Uterus (tissue), 4 donors: Measurements from ENCODE around the gene CXCR4. TPM values are rescaled to one million over a fixed set of nuclear protein-coding genes. Genes with fewer than 3 reads are reported as not detected.

Experiments
- DNase-seq, 2 donors: peaks; one replicate each; pipeline ENCODE4 v3.0.0-alpha.2; 2019 to 2020
- H3K27ac ChIP-seq, 2 donors: fragments of 200-600 bp; sonication (generic); 1 replicate in 1 of 2; 2 replicates in 1 of 2; pipeline ENCODE4 v1.5.1; 2016 to 2018
- H3K27me3 ChIP-seq, 2 donors: fragments of 200-600 bp; sonication (generic); one replicate each; pipeline ENCODE4 v1.5.1; 2018 to 2019; ENCODE audit warnings: control low read depth in 1 of 2
- H3K36me3 ChIP-seq, 2 donors: fragments of 200-600 bp; sonication (generic); one replicate each; pipeline ENCODE4 v1.5.1; 2019; ENCODE audit warnings: control low read depth in 1 of 2
- H3K4me1 ChIP-seq, 2 donors: fragments of 200-600 bp; sonication (generic); one replicate each; pipeline ENCODE4 v1.5.1; 2018 to 2019; ENCODE audit warnings: control low read depth in 1 of 2
- H3K4me3 ChIP-seq, 2 donors: fragments of 200-600 bp; sonication (generic); 1 replicate in 1 of 2; 2 replicates in 1 of 2; pipeline ENCODE4 v1.5.1; 2018 to 2019; ENCODE audit warnings: mild to moderate bottlenecking in 1 of 2
- H3K9me3 ChIP-seq, 2 donors: fragments of 200-600 bp; sonication (generic); one replicate each; pipeline ENCODE4 v1.5.1; 2019; ENCODE audit warnings: control low read depth in 1 of 2
- CTCF ChIP-seq, 4 experiments: fragments of 200-600 bp in 2 of 4; fragments of 450-650 bp in 2 of 4; sonication (generic) in 2 of 4; IDR thresholded peaks; one replicate each; pipeline ENCODE4 v1.5.1; 2016 to 2019; ENCODE audit warnings: antibody characterized with exemption in 4 of 4, mild to moderate bottlenecking in 2 of 4, moderate library complexity in 1 of 4
- POLR2A ChIP-seq, 2 donors: fragments of 450-650 bp; IDR thresholded peaks; one replicate each; pipeline ENCODE4 v1.6.1; 2016; ENCODE audit warnings: antibody characterized with exemption in 2 of 2, mild to moderate bottlenecking in 1 of 2, moderate library complexity in 1 of 2
- intact Hi-C: fragments of 100-400 bp; cut with DNase I; formaldehyde crosslinking; loops from one replicate; pipeline ENCODE4 v1.15.1; 2023; ENCODE audit warnings: low total_unique reads
- total RNA-seq, 4 donors: library from RNA; depleted of rRNA in 3 of 4; stranded (reverse); fragments of >200 nt in 3 of 4; gene quantifications; one replicate each; pipeline versions ENCODE4 v1.1.0 to v1.2.4, GENCODE V29; 2014 to 2023
- donor health status: DM: yes; HTN: yes; CAD: no.

CXCR4 gene
- total RNA-seq, 4 donors from 2014 or later: 2.6 to 39.5 (median 19.7) TPM

- Histone ChIP-seq H3K36me3 (no peaks in the 10 kb centered on the region), H3K4me1 (no peaks in the 10 kb centered on the region), H3K4me3 (no peak overlapping the region), H3K9me3 (no peaks in the 10 kb centered on the region), H3K27me3 (no peaks in the 10 kb centered on the region), H3K27ac (no peak overlapping the region)
- intact Hi-C loops: no loop called here
- DNase-seq: no peak
- no peak for TF ChIP-seq POLR2A (IDR thresholded peaks at IDR 0.05)
- no peak for TF ChIP-seq CTCF (IDR thresholded peaks at IDR 0.05)
Observed at GRCh38 chr2:136107051-136108033, 10.6 kb downstream of the CXCR4 start.

GRCh38 chr2:136106505-136106904, 11.4 kb downstream of the CXCR4 start:
- Histone ChIP-seq H3K4me1 (no peaks in the 10 kb centered on the region), H3K27me3 (no peaks in the 10 kb centered on the region), H3K9me3 (no peaks in the 10 kb centered on the region), H3K4me3 (no peak overlapping the region), H3K36me3 (no peaks in the 10 kb centered on the region), H3K27ac (no peak overlapping the region)
- intact Hi-C loops: no loop called here
- TF ChIP-seq POLR2A (IDR thresholded peaks at IDR 0.05) (no peak), CTCF (IDR thresholded peaks at IDR 0.05) (no peak)
- no peak for DNase-seq

GRCh38 chr2:136104977-136105376, 13.0 kb downstream of the CXCR4 start:
- TF ChIP-seq CTCF (IDR thresholded peaks at IDR 0.05): no peak
- no peak for TF ChIP-seq POLR2A (IDR thresholded peaks at IDR 0.05)

GRCh38 chr2:136101042-136101441, 16.9 kb downstream of the CXCR4 start:
- Histone ChIP-seq H3K27me3 (no peaks in the 10 kb centered on the region), H3K4me3 (no peak overlapping the region), H3K4me1 (no peaks in the 10 kb centered on the region), H3K36me3 (no peaks in the 10 kb centered on the region), H3K27ac (no peak overlapping the region), H3K9me3 (no peaks in the 10 kb centered on the region)
- no peak for TF ChIP-seq POLR2A (IDR thresholded peaks at IDR 0.05)
- intact Hi-C loops: no loop called here
- DNase-seq: no peak

More at GRCh38 chr2:136104977-136105376, 13.0 kb downstream of the CXCR4 start:
- Histone ChIP-seq H3K27ac (no peak overlapping the region), H3K36me3 (no peaks in the 10 kb centered on the region), H3K4me1 (no peaks in the 10 kb centered on the region), H3K9me3 (no peaks in the 10 kb centered on the region), H3K4me3 (no peak overlapping the region), H3K27me3 (no peaks in the 10 kb centered on the region)
- DNase-seq: no peak
- intact Hi-C loops: no loop called here

- Histone ChIP-seq H3K4me1 (no peaks in the 10 kb centered on the region), H3K27ac (no peak overlapping the region), H3K9me3 (no peaks in the 10 kb centered on the region), H3K4me3 (no peak overlapping the region), H3K36me3 (no peaks in the 10 kb centered on the region), H3K27me3 (no peaks in the 10 kb centered on the region)
- intact Hi-C loops: no loop called here
- no peak for DNase-seq
- TF ChIP-seq CTCF (IDR thresholded peaks at IDR 0.05): no peak
- TF ChIP-seq POLR2A (IDR thresholded peaks at IDR 0.05): no peak
Observed at GRCh38 chr2:136098441-136098840, 19.5 kb downstream of the CXCR4 start.
